UCSD-AML1 (cell line): ENCODE data around the gene MZT2A.
"Not testable (repeated sequence)": the region's sequence is repeated elsewhere in the genome, so short reads cannot be mapped to it uniquely, and the experiment has no call there.

Experiments
- DNase-seq: peaks from one replicate; lab custom pipeline; 2025; ENCODE audit not compliant: unreplicated experiment; lab: John Stamatoyannopoulos, UW

The MZT2A gene

DNA sequence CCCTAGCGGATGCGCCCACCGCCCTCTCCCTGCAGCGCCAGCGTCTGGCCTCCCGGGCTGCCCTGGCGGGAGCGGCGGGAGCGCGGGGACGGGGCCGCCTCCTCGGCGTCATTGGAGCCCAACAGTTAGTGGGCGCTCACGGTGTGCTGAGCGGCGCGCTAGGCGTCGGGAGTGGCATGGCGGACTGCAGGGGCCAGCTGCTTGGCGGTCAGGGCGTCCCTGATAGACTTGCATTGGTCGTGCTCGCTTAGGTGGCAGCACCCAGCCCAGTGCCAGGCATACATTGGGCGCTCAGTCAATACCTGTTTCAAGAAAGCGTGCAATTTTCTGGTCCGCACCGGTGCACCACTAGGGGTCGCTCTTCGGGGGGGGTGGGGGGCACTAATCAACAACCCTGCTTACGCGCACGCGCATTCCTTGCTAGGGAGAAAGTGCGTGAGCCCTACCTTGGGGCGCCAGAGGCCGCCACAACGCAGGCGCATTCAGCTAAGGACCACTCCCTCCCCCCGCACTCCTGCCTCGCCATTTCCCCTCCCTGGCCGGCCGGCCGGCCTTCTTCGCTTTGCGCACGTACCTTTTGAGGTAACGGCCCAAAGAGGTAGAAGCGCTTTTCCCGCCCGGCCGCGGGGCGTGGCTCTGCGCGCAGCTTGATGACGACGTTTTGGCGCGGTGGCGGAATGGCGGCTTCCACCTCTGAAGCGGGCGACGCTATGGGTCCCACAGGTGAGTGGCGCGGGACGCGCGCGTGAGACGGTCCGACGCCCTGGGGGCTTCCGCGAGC lies 411 bp upstream of the MZT2A start:
- DNase-seq, result peak; percentile 93

DNA sequence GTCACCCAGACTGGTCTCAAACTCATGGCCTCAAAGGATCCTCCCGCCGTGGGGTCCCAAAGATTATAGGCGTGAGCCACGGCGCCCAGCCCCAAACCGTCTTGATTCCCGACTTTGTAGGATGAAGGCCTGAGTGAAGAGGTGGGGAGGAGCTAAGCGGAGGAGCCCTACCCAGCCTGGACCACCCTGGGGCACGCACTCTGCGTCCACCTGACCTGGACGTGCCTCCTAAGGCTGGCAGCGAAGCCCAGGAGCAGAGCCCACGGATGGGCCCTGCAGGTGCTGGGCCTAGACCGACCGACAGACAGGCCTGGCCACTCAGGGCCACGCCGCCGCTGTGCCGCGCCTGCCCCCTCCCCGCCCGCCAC lies 744 bp downstream of the MZT2A start:
- DNase-seq, result not testable (repeated sequence)

DNA sequence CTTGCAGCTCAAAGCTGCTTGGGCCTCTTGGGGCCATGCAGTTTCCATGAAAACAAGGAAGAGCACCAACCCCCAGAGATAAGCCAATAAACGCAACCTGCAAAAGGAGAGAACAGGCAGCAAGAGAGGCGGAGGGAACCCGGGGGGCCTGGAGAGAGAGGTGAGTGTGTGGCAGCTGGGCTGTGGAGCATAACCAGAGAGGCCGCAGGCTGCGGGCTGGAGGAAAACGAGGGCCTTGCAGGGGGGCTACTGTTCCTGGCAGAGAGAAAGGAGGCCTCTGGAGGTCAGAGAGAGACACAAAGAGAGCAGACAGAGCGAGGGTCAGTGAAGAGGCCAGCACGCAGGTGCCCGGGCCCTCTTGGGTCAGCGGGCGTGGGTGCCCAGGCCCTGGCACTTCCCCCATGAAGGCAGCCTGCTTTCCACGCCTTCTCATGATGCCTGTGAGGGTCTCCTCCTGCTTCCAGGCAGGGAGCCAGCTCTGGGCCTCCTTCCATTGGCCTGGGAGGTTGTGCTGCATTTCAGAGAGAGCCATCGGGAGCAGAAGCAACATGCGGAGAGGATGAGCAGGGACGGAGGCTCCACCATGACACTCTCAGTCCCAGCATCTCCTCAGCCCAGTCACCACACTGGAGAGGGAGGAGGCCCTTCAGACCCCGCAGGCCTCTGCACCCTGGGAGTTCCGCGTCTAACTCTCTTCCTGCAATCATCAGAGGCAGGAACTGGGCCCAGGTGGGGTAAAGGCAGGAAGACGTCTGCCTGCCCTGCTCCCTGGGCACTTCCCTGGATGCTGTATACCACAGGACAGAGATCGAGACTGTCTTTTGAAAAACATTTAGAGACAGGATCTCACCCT lies 1.4 kb downstream of the MZT2A start:
- peak; percentile 29 for DNase-seq

DNA sequence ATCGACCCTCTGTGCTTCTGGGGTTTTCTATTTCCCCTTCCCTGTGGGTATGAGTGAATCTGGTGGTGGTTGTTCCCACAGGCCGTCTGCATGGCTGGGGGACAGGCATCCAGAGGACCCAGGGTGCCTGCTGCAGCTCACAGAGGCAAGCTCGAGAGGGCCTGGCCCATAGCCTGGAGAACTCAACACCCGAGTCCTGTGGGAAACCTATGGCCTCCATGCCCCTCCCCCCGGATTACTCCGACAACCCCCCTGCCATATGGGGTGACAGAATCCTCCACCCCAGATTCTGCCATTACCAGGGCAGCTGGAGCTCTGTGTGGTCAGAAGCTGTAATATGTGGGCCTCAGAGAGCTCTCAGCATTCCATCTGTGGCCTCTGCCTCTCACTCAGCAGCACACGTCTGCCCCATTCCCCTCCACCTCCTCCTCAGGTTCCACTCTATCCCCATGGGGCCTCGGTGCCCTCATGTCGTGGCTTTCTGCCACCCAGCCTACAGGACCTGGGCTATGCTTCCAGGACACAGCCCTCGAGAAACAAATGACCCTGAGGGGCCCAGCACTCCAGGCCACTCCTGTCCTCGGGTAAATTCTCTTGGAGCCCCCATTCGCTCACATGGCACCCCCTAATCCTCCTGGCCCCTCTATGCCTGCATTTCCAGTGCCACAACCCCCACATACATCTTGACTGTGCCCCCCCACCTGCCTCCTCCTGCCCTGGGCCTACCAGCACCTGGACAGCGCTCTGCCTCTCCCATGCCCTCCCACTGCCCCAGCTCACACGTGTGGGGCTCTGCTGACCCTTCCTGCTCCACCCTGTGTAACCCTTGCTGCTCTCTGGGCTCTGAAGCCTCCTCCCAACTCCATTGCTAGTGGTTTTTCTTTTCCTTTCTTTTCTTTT lies 3.6 kb downstream of the MZT2A start:
- no peak for DNase-seq

DNA sequence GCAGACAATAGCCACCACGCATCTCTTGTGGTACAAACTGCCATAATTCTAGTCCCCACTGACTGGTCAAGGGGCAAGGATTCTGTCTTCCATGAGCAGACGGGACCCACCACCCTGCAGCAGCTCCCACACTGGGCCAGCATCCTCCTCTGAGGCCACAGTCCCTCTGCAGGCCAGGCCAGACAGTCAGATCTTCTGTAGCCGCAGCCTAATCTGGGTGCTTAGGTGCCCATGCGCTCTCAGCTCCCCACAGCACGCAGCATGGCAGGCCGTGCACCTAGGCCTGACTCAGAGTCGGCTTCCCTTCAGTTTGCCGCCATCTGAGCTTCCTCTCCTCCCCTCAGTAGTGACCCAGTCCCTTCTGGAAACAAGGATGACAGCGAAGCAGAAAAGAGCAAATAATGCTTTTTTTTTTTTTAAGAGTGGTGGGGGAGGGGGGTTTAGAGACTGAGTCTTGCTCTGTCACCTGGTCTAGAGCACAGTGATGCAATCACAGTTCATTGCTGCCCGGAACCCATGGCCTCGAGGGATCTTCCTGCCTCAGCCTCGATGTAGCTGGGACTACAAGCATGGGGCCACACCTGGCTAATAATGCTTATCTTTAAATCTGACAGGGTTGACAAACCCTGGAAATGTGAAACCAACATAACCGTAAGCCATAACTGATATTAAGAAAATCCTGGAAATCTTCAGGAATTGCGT lies 5.8 kb downstream of the MZT2A start:
- not testable (repeated sequence) for DNase-seq

DNA sequence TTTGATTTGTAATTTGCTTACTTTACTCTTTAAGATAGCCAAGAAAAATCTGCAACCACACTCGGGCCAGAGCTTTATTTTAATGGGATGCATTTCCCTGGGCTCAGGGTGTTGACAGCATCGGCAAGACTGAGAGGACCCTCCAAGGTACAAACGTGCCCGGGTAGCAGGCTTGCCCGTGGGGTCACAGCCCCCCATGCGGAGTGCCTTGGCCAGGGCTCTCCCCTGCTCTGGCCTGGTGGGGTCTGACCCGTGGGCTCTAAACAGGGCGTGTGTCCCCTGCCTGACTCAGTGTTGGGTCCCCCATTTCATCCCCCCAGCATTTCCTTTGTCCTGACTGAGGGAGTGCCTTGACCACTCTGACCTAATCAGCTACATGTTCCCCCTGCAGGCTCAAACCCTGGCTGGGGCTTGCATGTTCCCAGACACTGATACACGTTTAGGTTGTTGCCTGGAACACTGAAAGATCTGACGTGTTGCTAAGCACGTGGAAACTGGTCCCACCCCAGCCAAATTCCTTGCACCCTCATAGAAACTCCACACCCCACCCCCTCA lies 7.2 kb downstream of the MZT2A start:
- DNase-seq, result not testable (repeated sequence)

DNA sequence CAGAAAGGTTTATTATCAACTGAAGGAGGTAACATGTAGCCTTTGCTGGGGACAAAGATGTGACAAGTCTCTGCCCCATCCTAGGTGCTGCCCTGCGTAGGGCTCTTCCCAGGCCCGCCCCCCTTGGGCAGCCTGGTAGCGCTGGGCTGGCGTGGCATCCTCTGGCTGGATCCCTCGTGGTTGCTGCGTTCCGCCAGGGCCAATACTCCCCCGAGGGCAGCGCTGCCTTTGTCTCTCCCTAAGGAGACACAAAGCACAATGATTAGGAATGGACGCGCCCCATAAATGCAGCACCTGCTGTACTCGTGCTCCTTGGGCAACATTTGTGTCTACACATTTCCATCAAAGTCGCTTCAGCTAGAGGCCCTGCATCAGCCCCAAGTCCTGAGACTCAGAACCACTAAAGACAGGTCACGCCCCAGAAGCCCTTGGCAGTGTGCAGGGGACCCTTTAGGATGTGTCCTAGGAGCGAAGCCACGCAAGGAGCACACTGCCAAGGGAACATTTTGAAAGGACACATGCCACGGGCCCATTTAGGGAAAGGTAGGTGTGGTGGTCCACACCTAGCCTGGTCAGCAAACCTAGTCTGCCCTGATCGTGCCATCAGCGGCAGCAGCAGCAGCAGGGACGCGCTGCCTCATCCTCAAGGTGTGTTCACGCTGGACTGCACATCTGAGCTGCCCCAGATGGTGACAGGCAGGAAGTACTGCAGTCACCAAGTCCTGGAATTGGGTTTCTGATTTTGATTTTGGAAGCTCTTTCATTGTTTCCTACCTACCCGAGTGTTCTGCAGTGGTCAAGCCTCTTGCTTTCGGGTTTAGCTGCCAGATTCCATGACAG lies 8.0 kb downstream of the MZT2A start:
- not testable (repeated sequence) for DNase-seq

DNA sequence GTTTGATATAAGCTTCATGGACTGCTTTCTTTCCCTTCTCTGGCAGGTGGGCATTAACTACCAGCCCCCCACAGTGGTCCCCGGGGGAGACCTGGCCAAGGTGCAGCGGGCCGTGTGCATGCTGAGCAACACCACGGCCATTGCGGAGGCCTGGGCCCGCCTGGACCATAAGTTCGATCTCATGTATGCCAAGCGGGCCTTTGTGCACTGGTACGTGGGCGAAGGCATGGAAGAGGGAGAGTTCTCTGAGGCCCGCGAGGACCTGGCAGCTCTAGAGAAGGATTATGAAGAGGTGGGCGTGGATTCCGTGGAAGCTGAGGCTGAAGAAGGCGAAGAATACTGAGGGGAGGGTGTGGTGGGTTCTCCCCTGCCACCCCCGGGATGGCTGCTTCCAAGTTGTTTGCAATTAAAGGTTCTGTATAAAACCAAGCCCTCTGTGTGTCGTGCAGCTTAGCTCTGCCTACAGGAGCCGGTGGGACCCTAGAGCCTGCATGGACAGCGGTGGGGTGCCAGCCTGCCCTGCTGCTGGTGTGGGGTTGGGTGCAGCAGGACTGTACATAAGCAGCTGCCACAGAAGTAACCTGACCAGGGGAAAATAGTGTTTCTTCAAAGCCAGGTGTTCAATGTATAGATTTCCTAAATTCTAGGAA lies 9.6 kb downstream of the MZT2A start:
- DNase-seq, result not testable (repeated sequence)

DNA sequence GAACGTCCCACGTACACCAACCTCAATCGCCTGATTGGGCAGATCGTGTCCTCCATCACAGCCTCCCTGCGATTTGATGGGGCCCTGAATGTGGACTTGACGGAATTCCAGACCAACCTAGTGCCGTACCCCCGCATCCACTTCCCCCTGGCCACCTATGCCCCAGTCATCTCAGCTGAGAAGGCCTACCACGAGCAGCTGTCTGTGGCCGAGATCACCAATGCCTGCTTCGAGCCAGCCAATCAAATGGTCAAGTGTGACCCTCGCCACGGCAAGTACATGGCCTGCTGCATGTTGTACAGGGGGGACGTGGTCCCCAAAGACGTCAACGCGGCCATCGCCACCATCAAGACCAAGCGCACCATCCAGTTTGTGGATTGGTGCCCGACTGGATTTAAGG lies 11.8 kb downstream of the MZT2A start:
- not testable (repeated sequence) for DNase-seq

DNA sequence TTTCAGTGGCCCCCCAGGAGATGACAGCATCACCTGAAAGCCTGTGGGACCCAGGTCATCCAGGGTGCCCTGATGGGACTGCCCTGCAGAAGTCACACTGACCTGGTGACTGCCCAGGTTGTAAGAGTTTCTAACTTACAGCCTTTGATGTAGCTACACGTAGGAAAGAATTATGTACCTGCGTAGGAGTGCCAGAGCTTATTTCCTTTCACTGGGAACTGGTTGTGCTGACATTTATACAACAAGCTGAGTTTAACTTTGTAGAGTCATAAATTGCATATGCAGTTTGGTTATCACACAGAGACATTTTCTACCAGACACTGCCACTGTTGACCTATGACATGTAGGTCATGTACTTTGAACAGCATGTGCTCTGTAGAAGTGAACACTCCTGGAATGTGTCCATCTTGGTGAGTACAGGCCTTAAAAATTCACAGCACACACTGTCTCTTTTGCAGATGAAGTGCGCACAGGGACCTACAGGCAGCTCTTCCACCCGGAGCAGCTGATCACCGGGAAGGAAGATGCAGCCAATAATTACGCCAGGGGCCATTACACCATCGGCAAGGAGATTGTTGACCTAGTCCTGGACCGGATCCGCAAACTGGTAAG lies 13.2 kb downstream of the MZT2A start:
- not testable (repeated sequence) for DNase-seq

DNA sequence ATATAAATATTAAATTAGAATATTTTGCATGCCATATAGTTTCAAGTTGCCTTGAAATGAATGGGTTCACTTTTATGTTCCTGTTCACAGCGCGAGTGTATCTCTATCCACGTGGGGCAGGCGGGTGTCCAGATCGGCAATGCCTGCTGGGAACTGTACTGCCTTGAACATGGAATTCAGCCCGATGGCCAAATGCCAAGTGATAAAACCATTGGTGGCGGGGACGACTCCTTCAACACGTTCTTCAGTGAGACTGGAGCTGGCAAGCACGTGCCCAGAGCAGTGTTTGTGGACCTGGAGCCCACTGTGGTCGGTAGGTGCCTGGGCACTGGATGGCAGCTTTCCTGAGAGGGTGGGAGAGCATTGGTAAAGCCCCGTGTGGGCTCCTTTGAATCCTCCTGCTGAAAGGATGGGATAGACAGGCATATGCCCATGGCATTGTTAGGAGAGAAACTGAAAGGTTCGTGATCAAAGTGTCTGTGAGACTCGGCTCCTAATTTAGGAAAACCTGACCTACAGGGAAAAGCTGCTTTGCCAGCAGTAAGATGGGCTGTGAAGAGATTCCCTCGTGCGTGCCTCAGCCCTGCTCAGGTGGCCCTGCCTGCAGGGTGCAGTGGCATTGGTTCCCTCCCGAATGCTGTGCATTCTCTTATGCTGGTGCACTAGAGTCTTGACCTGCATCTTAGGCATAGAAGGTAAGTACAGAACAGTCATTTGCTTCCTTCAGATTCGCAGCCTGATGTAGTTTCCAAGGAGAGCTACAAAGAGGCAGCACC lies 13.9 kb downstream of the MZT2A start:
- DNase-seq, result not testable (repeated sequence)

DNA sequence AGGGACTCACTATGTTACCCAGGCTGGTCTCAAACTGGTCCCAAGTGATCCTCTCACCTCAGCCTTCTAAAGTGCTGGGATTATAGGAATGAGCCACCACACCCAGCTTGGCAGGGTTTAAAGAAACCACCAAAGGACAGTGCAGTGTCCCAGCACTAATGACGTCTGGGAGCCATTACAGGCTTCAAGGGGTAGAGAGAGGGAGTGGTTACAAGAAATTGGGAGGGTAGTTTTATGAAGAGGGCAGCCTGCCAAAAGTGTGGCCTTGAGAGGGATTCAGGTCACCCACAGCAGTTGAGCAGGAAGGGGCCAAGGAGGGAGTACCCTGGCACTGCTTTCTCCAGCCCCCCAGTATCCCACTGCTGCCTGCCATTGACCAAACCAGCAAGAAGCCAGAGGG lies 15.0 kb downstream of the MZT2A start:
- not testable (repeated sequence) for DNase-seq

DNA sequence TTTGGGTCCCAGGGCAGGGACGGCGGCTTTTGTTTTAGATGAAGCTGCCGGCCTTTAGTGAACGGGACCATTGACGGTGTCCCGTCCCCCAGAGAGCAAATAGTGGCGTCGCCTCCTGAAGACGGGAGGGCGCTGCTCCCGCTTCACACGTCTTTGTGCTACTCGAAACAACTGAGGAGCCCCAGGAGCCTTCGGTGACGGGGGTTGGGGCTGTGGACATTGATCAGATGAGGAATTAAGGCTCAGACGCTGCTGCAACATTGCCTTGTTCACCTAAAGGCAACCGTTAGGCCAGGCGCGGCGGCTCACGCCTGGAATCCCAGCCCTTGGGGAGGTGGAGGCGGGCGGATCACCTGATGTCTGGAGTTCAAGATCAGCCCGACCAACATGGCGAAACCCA lies 15.8 kb downstream of the MZT2A start:
- not testable (repeated sequence) for DNase-seq

DNA sequence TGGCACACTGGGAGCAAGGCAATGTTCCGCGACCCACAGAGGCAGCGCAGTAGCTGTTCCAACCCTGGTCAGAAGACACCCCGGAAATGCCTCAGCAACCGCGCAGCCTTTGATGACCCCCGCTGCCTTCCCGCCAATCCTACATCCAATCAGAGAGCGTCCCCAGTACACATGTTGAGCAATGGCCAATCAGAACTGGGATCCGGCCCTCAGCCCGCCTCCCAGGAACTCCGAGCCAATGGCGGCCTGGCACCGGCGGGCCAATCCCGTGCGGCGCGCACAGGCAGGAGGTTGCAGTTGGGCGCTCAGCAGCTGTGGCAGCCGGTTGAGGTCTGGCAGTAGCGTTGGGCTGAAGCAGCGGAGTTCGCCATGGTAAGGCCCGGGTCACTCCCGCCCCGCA lies 16.4 kb downstream of the MZT2A start, which contains the start of gene TUBA3D:
TSS of gene TUBA3D (plus strand) at position 289 of the 400 bp plus-strand sequence. CDS start at position 370, 81 bp downstream.
- no peak for DNase-seq

DNA sequence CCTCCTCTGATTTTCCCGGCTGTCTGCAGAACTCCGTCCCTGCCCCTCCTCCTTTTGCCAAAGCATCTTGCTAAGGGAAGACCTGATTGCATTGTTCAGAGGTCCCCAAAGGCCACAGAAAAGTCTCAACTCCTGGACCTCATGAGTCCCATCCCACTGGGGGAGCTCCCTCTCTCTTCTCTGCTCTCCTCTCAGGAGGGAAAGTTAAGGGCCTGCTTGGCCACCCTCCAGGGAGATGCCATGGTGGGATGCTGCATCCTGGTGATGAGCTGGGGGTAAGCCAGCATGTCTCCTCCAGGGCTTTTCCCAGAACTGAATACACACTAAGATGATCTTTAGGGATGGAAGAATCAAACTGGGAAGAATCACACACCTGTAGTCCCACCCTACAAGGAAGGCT lies 18.9 kb downstream of the MZT2A start:
- not testable (repeated sequence) for DNase-seq

DNA sequence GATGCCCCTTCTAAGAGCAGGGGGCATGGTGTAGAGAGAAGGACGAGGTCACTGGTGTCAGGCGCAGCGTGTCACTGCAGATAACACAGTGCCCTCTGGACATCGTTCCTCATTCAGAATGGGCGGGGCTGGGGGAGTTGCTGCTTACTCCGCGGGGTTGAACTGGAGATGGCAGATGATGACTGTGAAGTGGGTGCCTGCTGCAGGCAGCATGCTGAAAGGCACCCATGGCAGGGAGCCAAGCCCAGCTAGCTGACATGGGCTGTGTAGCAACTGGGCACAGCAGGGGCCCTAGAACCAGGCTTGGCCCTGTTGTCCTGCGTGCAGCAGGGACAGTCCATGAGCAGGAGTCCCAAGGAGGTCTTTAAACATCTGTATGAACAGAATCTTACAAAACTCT lies 20.6 kb downstream of the MZT2A start:
- not testable (repeated sequence) for DNase-seq

DNA sequence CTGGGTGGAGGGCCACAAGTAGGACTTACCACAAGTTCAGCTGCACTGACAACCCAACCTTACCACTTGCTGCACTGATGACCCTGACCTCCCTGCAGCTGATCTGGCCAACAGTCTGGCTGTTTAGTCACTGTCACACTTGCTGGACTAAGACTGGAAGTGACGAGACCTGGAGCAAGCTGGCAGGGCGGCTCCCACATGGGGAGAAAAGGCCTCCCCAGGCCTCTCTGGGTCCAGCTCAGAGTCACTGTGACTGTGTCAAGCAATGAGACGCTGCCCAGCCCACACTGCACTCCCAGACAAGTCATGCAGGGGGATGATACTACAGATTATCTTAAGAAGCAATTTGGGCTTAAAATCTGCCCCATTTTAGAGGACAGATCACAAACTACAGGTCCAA lies 21.3 kb downstream of the MZT2A start:
- not testable (repeated sequence) for DNase-seq
